ENCODE results near the gene GRM1.

DNA sequence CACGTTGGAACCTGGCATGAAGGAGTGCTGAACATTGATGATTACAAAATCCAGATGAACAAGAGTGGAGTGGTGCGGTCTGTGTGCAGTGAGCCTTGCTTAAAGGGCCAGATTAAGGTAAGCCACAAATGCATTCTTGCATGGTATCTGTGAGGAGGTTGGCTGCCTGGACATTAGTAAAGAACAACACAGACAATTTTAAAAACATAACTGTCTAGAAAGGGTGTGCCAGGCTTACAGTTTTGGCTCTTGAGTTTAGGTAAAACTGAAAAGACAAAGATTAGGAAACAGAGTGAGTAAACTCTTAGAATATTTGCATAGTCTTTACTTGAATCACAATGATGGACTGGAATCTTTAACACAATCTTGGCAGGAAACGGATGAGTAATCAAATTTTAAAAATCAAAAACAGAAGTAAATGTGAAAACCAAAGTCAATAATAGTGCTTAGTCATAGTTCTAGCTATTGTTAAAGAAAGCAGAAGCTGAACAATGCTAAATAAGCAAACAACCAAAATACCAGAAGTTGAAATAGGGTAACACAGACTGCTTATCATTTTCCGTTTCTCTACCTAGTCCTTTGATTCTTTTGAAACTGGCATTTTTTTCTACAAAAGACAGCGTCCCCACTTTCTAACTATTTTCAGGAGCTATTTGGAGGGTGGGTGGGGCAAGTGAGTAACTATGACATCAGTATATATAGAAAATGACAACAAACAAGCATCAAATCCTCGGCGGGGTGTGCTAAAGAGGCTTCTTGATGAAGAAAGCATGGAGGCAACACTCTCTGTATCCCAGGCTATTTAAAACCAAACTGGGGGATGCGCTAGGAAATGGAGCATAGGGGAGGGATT, 328.9 kb downstream of the GRM1 start:
- TF ChIP-seq ARNTL (CRISPR knock-in tag; IDR thresholded peaks at IDR 0.05; ENCODE audit: borderline replicate concordance, low read depth): no peak
- TF ChIP-seq TOX (CRISPR knock-in tag; IDR thresholded peaks at IDR 0.05; ENCODE audit: borderline replicate concordance): no peak
- TF ChIP-seq RARB (CRISPR knock-in tag; IDR thresholded peaks at IDR 0.05): no peak
- no peak for TF ChIP-seq SNAI2 (CRISPR knock-in tag; IDR thresholded peaks at IDR 0.05)
- TF ChIP-seq, protein P1, sequence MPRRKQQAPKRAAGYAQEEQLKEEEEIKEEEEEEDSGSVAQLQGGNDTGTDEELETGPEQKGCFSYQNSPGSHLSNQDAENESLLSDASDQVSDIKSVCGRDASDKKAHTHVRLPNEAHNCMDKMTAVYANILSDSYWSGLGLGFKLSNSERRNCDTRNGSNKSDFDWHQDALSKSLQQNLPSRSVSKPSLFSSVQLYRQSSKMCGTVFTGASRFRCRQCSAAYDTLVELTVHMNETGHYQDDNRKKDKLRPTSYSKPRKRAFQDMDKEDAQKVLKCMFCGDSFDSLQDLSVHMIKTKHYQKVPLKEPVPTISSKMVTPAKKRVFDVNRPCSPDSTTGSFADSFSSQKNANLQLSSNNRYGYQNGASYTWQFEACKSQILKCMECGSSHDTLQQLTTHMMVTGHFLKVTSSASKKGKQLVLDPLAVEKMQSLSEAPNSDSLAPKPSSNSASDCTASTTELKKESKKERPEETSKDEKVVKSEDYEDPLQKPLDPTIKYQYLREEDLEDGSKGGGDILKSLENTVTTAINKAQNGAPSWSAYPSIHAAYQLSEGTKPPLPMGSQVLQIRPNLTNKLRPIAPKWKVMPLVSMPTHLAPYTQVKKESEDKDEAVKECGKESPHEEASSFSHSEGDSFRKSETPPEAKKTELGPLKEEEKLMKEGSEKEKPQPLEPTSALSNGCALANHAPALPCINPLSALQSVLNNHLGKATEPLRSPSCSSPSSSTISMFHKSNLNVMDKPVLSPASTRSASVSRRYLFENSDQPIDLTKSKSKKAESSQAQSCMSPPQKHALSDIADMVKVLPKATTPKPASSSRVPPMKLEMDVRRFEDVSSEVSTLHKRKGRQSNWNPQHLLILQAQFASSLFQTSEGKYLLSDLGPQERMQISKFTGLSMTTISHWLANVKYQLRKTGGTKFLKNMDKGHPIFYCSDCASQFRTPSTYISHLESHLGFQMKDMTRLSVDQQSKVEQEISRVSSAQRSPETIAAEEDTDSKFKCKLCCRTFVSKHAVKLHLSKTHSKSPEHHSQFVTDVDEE (CRISPR knock-in tag; IDR thresholded peaks at IDR 0.05): no peak
- no peak for TF ChIP-seq ZFP3 (CRISPR knock-in tag; IDR thresholded peaks at IDR 0.05)
- no peak for TF ChIP-seq ZFP30 (CRISPR knock-in tag; IDR thresholded peaks at IDR 0.05)

All from SK-N-SH treated with all-trans-retinoic acid at 6 μM for 48 hours (cell line).